Measurements from ENCODE around the gene TMEM30B. TPM values are rescaled to one million over a fixed set of nuclear protein-coding genes. Genes with fewer than 3 reads are reported as not detected.

The TMEM30B gene
- total and polyA plus RNA-seq, 2 of the 4 experiments (the other 2 are of a cell fraction) = 0.03 TPM; not detected in 1

DNA sequence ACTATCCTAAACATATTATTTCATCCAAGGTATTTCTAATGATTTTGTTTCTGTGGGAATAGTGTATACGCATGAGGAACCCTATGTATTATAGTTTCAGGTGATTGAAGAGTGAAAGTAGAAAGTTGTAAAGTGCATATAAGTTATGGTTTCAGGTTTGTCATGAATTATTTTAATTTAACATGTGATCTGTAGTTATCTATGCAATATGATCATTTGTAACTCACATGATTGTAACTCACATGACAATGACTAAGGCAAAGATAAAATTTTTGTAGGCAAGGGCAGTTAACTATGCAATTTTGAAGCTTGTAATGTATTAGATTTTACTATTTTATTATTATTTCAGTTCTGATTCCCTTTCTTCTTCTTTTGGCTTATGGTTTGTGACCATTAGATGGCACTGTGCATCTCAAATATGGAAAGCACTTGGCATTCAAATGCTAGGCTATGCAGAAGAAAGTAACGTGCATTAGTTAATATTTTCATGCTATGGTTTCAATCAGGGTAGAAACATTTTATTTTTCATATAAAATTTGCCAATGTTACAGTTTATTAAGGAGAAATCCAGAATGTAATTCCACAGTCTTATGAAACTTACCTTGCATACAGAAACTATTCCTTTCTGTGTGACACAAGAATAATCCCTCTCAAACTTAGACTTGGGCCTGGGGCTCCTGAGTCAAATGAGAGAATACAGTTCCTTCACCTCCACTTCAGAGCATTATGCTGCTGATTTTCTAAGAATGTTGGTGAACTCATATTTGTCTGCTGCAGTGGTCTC, 15.8 kb upstream of the TMEM30B start:
- no peak overlapping the region for H2BK20ac ChIP-seq (ENCODE audit: low read depth, low read length)
- H3K36me3 ChIP-seq (ENCODE audit: control insufficient read depth, insufficient read depth, low read length) = no peaks in the 10 kb centered on the region
- no peak overlapping the region for H2AK9ac ChIP-seq (replicated peaks; ENCODE audit: low read depth, low read length, poor library complexity)
- no peak overlapping the region for H2AFZ ChIP-seq (replicated peaks; ENCODE audit: low read length, poor library complexity)
- no peak overlapping the region for H3K4me2 ChIP-seq (ENCODE audit: low read depth, low read length)
- BruUV-seq (replicated peaks) = no TSS peak
- ChIA-PET POLR2A (ENCODE audit: unreplicated experiment) (no interaction called here), CTCF (interaction anchor here (0.6 to 1.7 kb wide), 6 partner anchors 11 to 1976 kb away, joined by 3 to 8 read pairs (median 4); partner anchors contain the start of gene DHRS7)
- H4K5ac ChIP-seq (ENCODE audit: low read depth, low read length) = no peak overlapping the region
- TF ChIP-seq, protein P1, sequence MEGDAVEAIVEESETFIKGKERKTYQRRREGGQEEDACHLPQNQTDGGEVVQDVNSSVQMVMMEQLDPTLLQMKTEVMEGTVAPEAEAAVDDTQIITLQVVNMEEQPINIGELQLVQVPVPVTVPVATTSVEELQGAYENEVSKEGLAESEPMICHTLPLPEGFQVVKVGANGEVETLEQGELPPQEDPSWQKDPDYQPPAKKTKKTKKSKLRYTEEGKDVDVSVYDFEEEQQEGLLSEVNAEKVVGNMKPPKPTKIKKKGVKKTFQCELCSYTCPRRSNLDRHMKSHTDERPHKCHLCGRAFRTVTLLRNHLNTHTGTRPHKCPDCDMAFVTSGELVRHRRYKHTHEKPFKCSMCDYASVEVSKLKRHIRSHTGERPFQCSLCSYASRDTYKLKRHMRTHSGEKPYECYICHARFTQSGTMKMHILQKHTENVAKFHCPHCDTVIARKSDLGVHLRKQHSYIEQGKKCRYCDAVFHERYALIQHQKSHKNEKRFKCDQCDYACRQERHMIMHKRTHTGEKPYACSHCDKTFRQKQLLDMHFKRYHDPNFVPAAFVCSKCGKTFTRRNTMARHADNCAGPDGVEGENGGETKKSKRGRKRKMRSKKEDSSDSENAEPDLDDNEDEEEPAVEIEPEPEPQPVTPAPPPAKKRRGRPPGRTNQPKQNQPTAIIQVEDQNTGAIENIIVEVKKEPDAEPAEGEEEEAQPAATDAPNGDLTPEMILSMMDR (conservative IDR thresholded peaks at IDR 0.05; ENCODE audit: low read depth, low read length) = peak; percentile 72
- TF ChIP-seq CEBPB (IDR thresholded peaks at IDR 0.05; ENCODE audit: low read depth, low read length) (no peak), MAZ (IDR thresholded peaks at IDR 0.05; ENCODE audit: borderline replicate concordance, low read depth, low read length) (no peak), BHLHE40 (IDR thresholded peaks at IDR 0.05; ENCODE audit: low read depth, low read length) (no peak), SMC3 (IDR thresholded peaks at IDR 0.05; ENCODE audit: low read depth, low read length) (peak; percentile 36; the same call in 1 of the 2 replicates), RAD21 (IDR thresholded peaks at IDR 0.05; ENCODE audit: low read length) (peak; percentile 54), CHD1 (IDR thresholded peaks at IDR 0.05; ENCODE audit: low read depth, low read length) (no peak)
- H3K18ac ChIP-seq (ENCODE audit: low read depth, low read length) = no peak overlapping the region
- H3K56ac ChIP-seq (ENCODE audit: extremely low read depth, insufficient read depth, low read length) = no peak overlapping the region
- H3K14ac ChIP-seq (replicated peaks; ENCODE audit: low read depth, low read length) = no peak overlapping the region
- no peak overlapping the region for H2BK120ac ChIP-seq (ENCODE audit: low read depth, low read length)
- no peaks in the 10 kb centered on the region for H3K79me1 ChIP-seq (ENCODE audit: low read depth in 1 of 2, low read length in 2 of 2)
- H3K9ac ChIP-seq (ENCODE audit: low read depth, low read length) = no peak overlapping the region
- H3K9me1 ChIP-seq (ENCODE audit: insufficient read depth, low read length) = no peaks in the 10 kb centered on the region
- H3K4me3 ChIP-seq (ENCODE audit: insufficient read depth, low read depth, low read length) = no peak overlapping the region
- dilution Hi-C loops (cut with HindIII; ENCODE audit: low sequenced_read_pairs, unreplicated experiment) (no loop called here), intact Hi-C loops (cut with micrococcal nuclease) (loop anchor here (1.0 to 2.0 kb wide), 3 partner anchors 160 to 830 kb away; no protein-coding TSS in a partner anchor), in situ Hi-C loops (cut with MboI; ENCODE audit: low sequenced_read_pairs) (loop anchor here (5.0 kb wide), 1 partner anchor 540 kb away; no protein-coding TSS in a partner anchor)
- DNase-seq (peak; percentile 56), ATAC-seq (ENCODE audit: low read depth) (peak; percentile 87)
- H3K9me3 ChIP-seq (ENCODE audit: control insufficient read depth, insufficient read depth, low read length) = no peaks in the 10 kb centered on the region
- no peaks in the 10 kb centered on the region for H4K20me1 ChIP-seq (ENCODE audit: insufficient read depth, low read length)
- no peaks in the 10 kb centered on the region for H3K4me1 ChIP-seq (ENCODE audit: control insufficient read depth, insufficient read depth, low read length)
- no CpG with 5 or more reads among the region's 2 CpGs for WGBS, 2 experiments (ENCODE audit: extremely low coverage in 2 of 2, insufficient read length in 1 of 2)
- no peak overlapping the region for H3K23ac ChIP-seq (ENCODE audit: low read depth, low read length)
- H3K4ac ChIP-seq (ENCODE audit: low read depth, low read length) = no peak overlapping the region
- H2BK5ac ChIP-seq (ENCODE audit: low read depth, low read length, poor library complexity, severe bottlenecking) = no peak overlapping the region
- H3K27ac ChIP-seq (ENCODE audit: insufficient read depth, low read length) = no peak overlapping the region
- no peak overlapping the region for H2AK5ac ChIP-seq (ENCODE audit: low read depth, low read length)
- no peak overlapping the region for H2BK15ac ChIP-seq (ENCODE audit: low read depth, low read length)
- H3K27me3 ChIP-seq (ENCODE audit: control insufficient read depth, insufficient read depth, low read length) = peaks cover 17% of the 10 kb centered on the region
- H4K91ac ChIP-seq (ENCODE audit: insufficient read depth, low read depth, low read length) = no peak overlapping the region
- no peak overlapping the region for H4K8ac ChIP-seq (ENCODE audit: low read depth in 2 of 2, low read length in 2 of 2)

All from IMR-90 (cell line).